GM19328 (cell line): Measurements from ENCODE around the gene RASGEF1B.
A peak's percentile ranks its signal among the peaks of the same experiment; 100 is the strongest.
"Not testable (repeated sequence)": the region's sequence is repeated elsewhere in the genome, so short reads cannot be mapped to it uniquely, and the experiment has no call there.

Experiments used
- ATAC-seq: cut with Tn5 transposase; IDR thresholded peaks from one replicate; pipeline ENCODE4 v1.9.1; 2021; ENCODE audit warnings: mild to moderate bottlenecking, moderate library complexity; ENCODE audit not compliant: unreplicated experiment

Gene RASGEF1B

GRCh38 chr4:81436096-81436495 is 35.6 kb downstream of the RASGEF1B start:
- no peak for ATAC-seq

- ATAC-seq: no peak
These were observed 38.9 kb downstream of the RASGEF1B start for GRCh38 chr4:81432825-81433224.

GRCh38 chr4:81431971-81432370 is 39.7 kb downstream of the RASGEF1B start:
- ATAC-seq: no peak

GRCh38 chr4:81429607-81430006 is 42.1 kb downstream of the RASGEF1B start:
- ATAC-seq: no peak

GRCh38 chr4:81429031-81429430 is 42.7 kb downstream of the RASGEF1B start:
- ATAC-seq: no peak

- no peak for ATAC-seq
These were observed 43.7 kb downstream of the RASGEF1B start for GRCh38 chr4:81428002-81428401.

GRCh38 chr4:81427344-81427821 is 44.3 kb downstream of the RASGEF1B start:
- no peak for ATAC-seq

GRCh38 chr4:81426770-81427289 is 44.9 kb downstream of the RASGEF1B start:
- ATAC-seq: no peak

GRCh38 chr4:81424816-81425755 is 46.6 kb downstream of the RASGEF1B start:
- ATAC-seq: no peak

- no peak for ATAC-seq
These were observed 47.4 kb downstream of the RASGEF1B start for GRCh38 chr4:81424336-81424735.

- ATAC-seq: no peak
These were observed 49.1 kb downstream of the RASGEF1B start for GRCh38 chr4:81422595-81422994.

GRCh38 chr4:81421346-81422218 is 50.1 kb downstream of the RASGEF1B start:
- peak; percentile 99 for ATAC-seq

- no peak for ATAC-seq
These were observed 53.1 kb downstream of the RASGEF1B start for GRCh38 chr4:81418572-81418971.

GRCh38 chr4:81412946-81413495 is 58.7 kb downstream of the RASGEF1B start:
- no peak for ATAC-seq

- no peak for ATAC-seq
These were observed 61.0 kb downstream of the RASGEF1B start for GRCh38 chr4:81410680-81411079.

GRCh38 chr4:81409836-81410235 is 61.9 kb downstream of the RASGEF1B start:
- ATAC-seq: no peak

- no peak for ATAC-seq
These were observed 63.4 kb downstream of the RASGEF1B start for GRCh38 chr4:81408341-81408740.

GRCh38 chr4:81407726-81408125 is 64.0 kb downstream of the RASGEF1B start:
- ATAC-seq: no peak

GRCh38 chr4:81406481-81406880 is 65.2 kb downstream of the RASGEF1B start:
- not testable (repeated sequence) for ATAC-seq

GRCh38 chr4:81405900-81406401 is 65.8 kb downstream of the RASGEF1B start:
- peak; percentile 77 for ATAC-seq

- no peak for ATAC-seq
These were observed 67.0 kb downstream of the RASGEF1B start for GRCh38 chr4:81404741-81405140.
